Measurements from ENCODE around the gene ZNG1E. TPM values are rescaled to one million over a fixed set of nuclear protein-coding genes. Genes with fewer than 3 reads are reported as not detected.
"Not testable (repeated sequence)": the region's sequence is repeated elsewhere in the genome, so short reads cannot be mapped to it uniquely, and the experiment has no call there.

Gene ZNG1E
- total RNA-seq, 1 experiment from 2014 or later: 34.1 TPM

- not testable (repeated sequence) for H3K56ac ChIP-seq (ENCODE audit: insufficient read length, low read depth, low read length); H2BK12ac ChIP-seq (ENCODE audit: insufficient read length, low read depth, low read length); DNase-seq; H3K79me2 ChIP-seq (ENCODE audit: insufficient read depth, low read length); H2AK5ac ChIP-seq (ENCODE audit: insufficient read length, low read length); H3K27ac Mint-ChIP-seq; H3K79me1 ChIP-seq (ENCODE audit: insufficient read depth, low read depth, low read length, poor library complexity, severe bottlenecking); H3K18ac ChIP-seq (ENCODE audit: insufficient read length, low read depth, low read length); H3K4ac ChIP-seq (ENCODE audit: low read depth, low read length); H3K4me3 Mint-ChIP-seq; H3K27me3 Mint-ChIP-seq (ENCODE audit: low read depth); H3T11ph ChIP-seq (ENCODE audit: low read length); H2BK120ac ChIP-seq (ENCODE audit: low read depth, low read length, poor library complexity, severe bottlenecking); H3K23me2 ChIP-seq (ENCODE audit: insufficient read length, low read depth, low read length, poor library complexity, severe bottlenecking); H3K9me3 Mint-ChIP-seq; H3K4me1 Mint-ChIP-seq; H4K8ac ChIP-seq (replicated peaks; ENCODE audit: insufficient read length, low read depth, low read length); H2BK5ac ChIP-seq (ENCODE audit: insufficient read length, low read length); H3K23ac ChIP-seq (ENCODE audit: insufficient read length, low read depth, low read length); H2BK15ac ChIP-seq (ENCODE audit: low read depth, low read length); H3K27me3 ChIP-seq (ENCODE audit: insufficient read depth, low read length); H3K9me3 ChIP-seq (ENCODE audit: control insufficient read depth, low read depth, low read length); H3K9ac ChIP-seq (ENCODE audit: extremely low read depth, insufficient read length, low read length); H3K14ac ChIP-seq (ENCODE audit: insufficient read depth, low read length); H2AFZ ChIP-seq (ENCODE audit: low read length); H4K5ac ChIP-seq (ENCODE audit: insufficient read length, low read depth, low read length); H3K36me3 Mint-ChIP-seq (ENCODE audit: insufficient read depth in 1 of 3, low read depth in 3 of 3); H3K4me2 ChIP-seq (ENCODE audit: insufficient read depth, insufficient read length, low read length); H2BK20ac ChIP-seq (ENCODE audit: low read depth, low read length, poor library complexity, severe bottlenecking); H3K27ac ChIP-seq (ENCODE audit: insufficient read length, low read depth, low read length); H3K4me1 ChIP-seq (ENCODE audit: insufficient read depth, low read length); H4K91ac ChIP-seq (ENCODE audit: insufficient read length, low read depth, low read length); H4K20me1 ChIP-seq (ENCODE audit: control insufficient read depth, insufficient read depth, insufficient read length)
- no CpG with 5 or more reads among the region's 3 CpGs for WGBS (ENCODE audit: extremely low coverage, insufficient read length, low lambda C conversion rate)
- TF ChIP-seq, protein P1, sequence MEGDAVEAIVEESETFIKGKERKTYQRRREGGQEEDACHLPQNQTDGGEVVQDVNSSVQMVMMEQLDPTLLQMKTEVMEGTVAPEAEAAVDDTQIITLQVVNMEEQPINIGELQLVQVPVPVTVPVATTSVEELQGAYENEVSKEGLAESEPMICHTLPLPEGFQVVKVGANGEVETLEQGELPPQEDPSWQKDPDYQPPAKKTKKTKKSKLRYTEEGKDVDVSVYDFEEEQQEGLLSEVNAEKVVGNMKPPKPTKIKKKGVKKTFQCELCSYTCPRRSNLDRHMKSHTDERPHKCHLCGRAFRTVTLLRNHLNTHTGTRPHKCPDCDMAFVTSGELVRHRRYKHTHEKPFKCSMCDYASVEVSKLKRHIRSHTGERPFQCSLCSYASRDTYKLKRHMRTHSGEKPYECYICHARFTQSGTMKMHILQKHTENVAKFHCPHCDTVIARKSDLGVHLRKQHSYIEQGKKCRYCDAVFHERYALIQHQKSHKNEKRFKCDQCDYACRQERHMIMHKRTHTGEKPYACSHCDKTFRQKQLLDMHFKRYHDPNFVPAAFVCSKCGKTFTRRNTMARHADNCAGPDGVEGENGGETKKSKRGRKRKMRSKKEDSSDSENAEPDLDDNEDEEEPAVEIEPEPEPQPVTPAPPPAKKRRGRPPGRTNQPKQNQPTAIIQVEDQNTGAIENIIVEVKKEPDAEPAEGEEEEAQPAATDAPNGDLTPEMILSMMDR (conservative IDR thresholded peaks at IDR 0.05): peak; percentile 35; the same call in 1 of the 3 replicates
These were observed 2.8 kb downstream of the ZNG1E start for GRCh38 chr9:65678533-65678932.

- not testable (repeated sequence) for H3K27ac ChIP-seq (ENCODE audit: insufficient read length, low read depth, low read length); H2BK12ac ChIP-seq (ENCODE audit: insufficient read length, low read depth, low read length); H4K20me1 ChIP-seq (ENCODE audit: control insufficient read depth, insufficient read depth, insufficient read length); H3K27me3 Mint-ChIP-seq (ENCODE audit: low read depth); H3K18ac ChIP-seq (ENCODE audit: insufficient read length, low read depth, low read length); H3K23me2 ChIP-seq (ENCODE audit: insufficient read length, low read depth, low read length, poor library complexity, severe bottlenecking); H2BK15ac ChIP-seq (ENCODE audit: low read depth, low read length); H4K8ac ChIP-seq (replicated peaks; ENCODE audit: insufficient read length, low read depth, low read length); H3K4ac ChIP-seq (ENCODE audit: low read depth, low read length); H3K79me2 ChIP-seq (ENCODE audit: insufficient read depth, low read length); H3K9me3 Mint-ChIP-seq; H3K9ac ChIP-seq (ENCODE audit: extremely low read depth, insufficient read length, low read length); H3K27me3 ChIP-seq (ENCODE audit: insufficient read depth, low read length); H3K9me3 ChIP-seq (ENCODE audit: control insufficient read depth, low read depth, low read length); H2AK5ac ChIP-seq (ENCODE audit: insufficient read length, low read length); H3K27ac Mint-ChIP-seq; H2AFZ ChIP-seq (ENCODE audit: low read length); H3T11ph ChIP-seq (ENCODE audit: low read length); H3K4me1 Mint-ChIP-seq; H2BK5ac ChIP-seq (ENCODE audit: insufficient read length, low read length); H4K5ac ChIP-seq (ENCODE audit: insufficient read length, low read depth, low read length); H3K23ac ChIP-seq (ENCODE audit: insufficient read length, low read depth, low read length); H3K4me2 ChIP-seq (ENCODE audit: insufficient read depth, insufficient read length, low read length); H3K4me3 Mint-ChIP-seq; H3K36me3 Mint-ChIP-seq (ENCODE audit: insufficient read depth in 1 of 3, low read depth in 3 of 3); H4K91ac ChIP-seq (ENCODE audit: insufficient read length, low read depth, low read length); H3K56ac ChIP-seq (ENCODE audit: insufficient read length, low read depth, low read length); H2BK120ac ChIP-seq (ENCODE audit: low read depth, low read length, poor library complexity, severe bottlenecking); H3K14ac ChIP-seq (ENCODE audit: insufficient read depth, low read length); H3K4me1 ChIP-seq (ENCODE audit: insufficient read depth, low read length); H2BK20ac ChIP-seq (ENCODE audit: low read depth, low read length, poor library complexity, severe bottlenecking); H3K79me1 ChIP-seq (ENCODE audit: insufficient read depth, low read depth, low read length, poor library complexity, severe bottlenecking)
- whole genome bisulfite sequencing (ENCODE audit: extremely low coverage, insufficient read length, low lambda C conversion rate): no CpG with 5 or more reads among the region's 2 CpGs
- DNase-seq: peak; percentile 18
These were observed 27.8 kb downstream of the ZNG1E start for GRCh38 chr9:65703550-65703949.
